Thyroid gland (tissue), 4 donors: ENCODE results near the gene SCGB1C2.

ENCODE experiments used
- POLR2A ChIP-seq, 2 donors: fragments of 450-650 bp; IDR thresholded peaks; one replicate each; pipeline ENCODE4 v1.6.1; 2017; ENCODE audit warnings: antibody characterized with exemption in 2 of 2, mild to moderate bottlenecking in 2 of 2, moderate library complexity in 1 of 2
- TF ChIP-seq, protein P1 (sequence below), 6 experiments: fragments of 200-600 bp in 3 of 6; fragments of 450-650 bp in 3 of 6; sonication (generic) in 3 of 6; IDR thresholded peaks; one replicate each; pipeline ENCODE4 v1.5.1; 2016 to 2019; ENCODE audit warnings: antibody characterized with exemption in 6 of 6, mild to moderate bottlenecking in 2 of 6, inconsistent platforms in 1 of 6, moderate library complexity in 1 of 6

GRCh38 chr17:159609-160008, 22.2 kb downstream of the SCGB1C2 start:
- TF ChIP-seq, protein P1, sequence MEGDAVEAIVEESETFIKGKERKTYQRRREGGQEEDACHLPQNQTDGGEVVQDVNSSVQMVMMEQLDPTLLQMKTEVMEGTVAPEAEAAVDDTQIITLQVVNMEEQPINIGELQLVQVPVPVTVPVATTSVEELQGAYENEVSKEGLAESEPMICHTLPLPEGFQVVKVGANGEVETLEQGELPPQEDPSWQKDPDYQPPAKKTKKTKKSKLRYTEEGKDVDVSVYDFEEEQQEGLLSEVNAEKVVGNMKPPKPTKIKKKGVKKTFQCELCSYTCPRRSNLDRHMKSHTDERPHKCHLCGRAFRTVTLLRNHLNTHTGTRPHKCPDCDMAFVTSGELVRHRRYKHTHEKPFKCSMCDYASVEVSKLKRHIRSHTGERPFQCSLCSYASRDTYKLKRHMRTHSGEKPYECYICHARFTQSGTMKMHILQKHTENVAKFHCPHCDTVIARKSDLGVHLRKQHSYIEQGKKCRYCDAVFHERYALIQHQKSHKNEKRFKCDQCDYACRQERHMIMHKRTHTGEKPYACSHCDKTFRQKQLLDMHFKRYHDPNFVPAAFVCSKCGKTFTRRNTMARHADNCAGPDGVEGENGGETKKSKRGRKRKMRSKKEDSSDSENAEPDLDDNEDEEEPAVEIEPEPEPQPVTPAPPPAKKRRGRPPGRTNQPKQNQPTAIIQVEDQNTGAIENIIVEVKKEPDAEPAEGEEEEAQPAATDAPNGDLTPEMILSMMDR (IDR thresholded peaks at IDR 0.05), result no peak
- no peak for TF ChIP-seq POLR2A (IDR thresholded peaks at IDR 0.05)
